DOHH2 (cell line): ENCODE data around the gene GBF1.

ENCODE experiments used
- H3F3A ChIP-seq: fragments of 200-600 bp; sonication (generic), shearing (Covaris generic); 2 replicates; pipeline ENCODE4 v1.6.0; 2016; ENCODE audit warnings: antibody characterized with exemption, mild to moderate bottlenecking; ENCODE audit not compliant: control insufficient read depth, insufficient read depth
- H3K27ac ChIP-seq: fragments of 200-600 bp; sonication (generic); 2 replicates; pipeline ENCODE4 v1.5.1; 2014; ENCODE audit warnings: low read depth, mild to moderate bottlenecking, low read length, moderate library complexity
- H3K27me3 ChIP-seq: fragments of 200-600 bp; sonication (generic); 2 replicates; pipeline ENCODE4 v1.6.1; 2014; ENCODE audit warnings: mild to moderate bottlenecking, low read length, mixed read lengths; ENCODE audit not compliant: control insufficient read depth
- H3K36me3 ChIP-seq: fragments of 200-600 bp; sonication (generic); 2 replicates; pipeline ENCODE4 v1.6.1; 2014; ENCODE audit warnings: mild to moderate bottlenecking, low read length, moderate library complexity, mixed read lengths; ENCODE audit not compliant: control insufficient read depth
- H3K4me1 ChIP-seq: fragments of 200-600 bp; sonication (generic); 2 replicates; pipeline ENCODE4 v1.6.1; 2014; ENCODE audit warnings: mild to moderate bottlenecking, low read length, mixed read lengths; ENCODE audit not compliant: control insufficient read depth
- H3K4me2 ChIP-seq: fragments of 200-600 bp; sonication (generic); 2 replicates; pipeline ENCODE4 v1.6.0; 2014; ENCODE audit warnings: mild to moderate bottlenecking, low read length, moderate library complexity
- H3K4me3 ChIP-seq: fragments of 200-600 bp; sonication (generic); 2 replicates; pipeline ENCODE4 v1.5.1; 2014; ENCODE audit warnings: mild to moderate bottlenecking, low read length, mixed read lengths
- H3K79me2 ChIP-seq: fragments of 200-600 bp; sonication (generic); 2 replicates; pipeline ENCODE4 v1.6.1; 2014; ENCODE audit warnings: mild to moderate bottlenecking, low read length, mixed read lengths; ENCODE audit not compliant: control insufficient read depth
- H3K9me2 ChIP-seq: fragments of 200-600 bp; sonication (generic); replicated peaks from 2 replicates; pipeline ENCODE4 v1.6.1; 2014; ENCODE audit warnings: mild to moderate bottlenecking, low read length, mixed read lengths; ENCODE audit not compliant: control insufficient read depth
- H3K9me3 ChIP-seq: fragments of 200-600 bp; sonication (generic); 2 replicates; pipeline ENCODE4 v1.6.1; 2014; ENCODE audit warnings: antibody characterized with exemption, low read length, mixed read lengths; ENCODE audit not compliant: control insufficient read depth, insufficient read depth
- H4K20me1 ChIP-seq: fragments of 200-600 bp; sonication (generic); 2 replicates; pipeline ENCODE4 v1.6.0; 2014; ENCODE audit warnings: low read depth, mild to moderate bottlenecking, antibody characterized with exemption, low read length, moderate library complexity; ENCODE audit not compliant: control insufficient read depth, insufficient read depth
- CTCF ChIP-seq: fragments of 200-600 bp; sonication (generic); IDR thresholded peaks from one replicate; pipeline ENCODE4 v1.5.1; 2014; ENCODE audit warnings: antibody characterized with exemption, mild to moderate bottlenecking, low read depth, low read length; ENCODE audit not compliant: poor library complexity, severe bottlenecking
- EZH2phosphoT487 ChIP-seq: fragments of 200-600 bp; sonication (generic); IDR thresholded peaks from 2 replicates; pipeline ENCODE4 v1.6.1; 2017; ENCODE audit warnings: borderline replicate concordance, mild to moderate bottlenecking, antibody characterized with exemption, low read length, moderate library complexity, mixed read lengths

The GBF1 gene

GRCh38 chr10:102291221-102291905, 46.0 kb downstream of the GBF1 start:
- H3K9me3 ChIP-seq: no peaks in the 10 kb centered on the region
- H3K4me3 ChIP-seq: no peak overlapping the region
- no peaks in the 10 kb centered on the region for H3K27me3 ChIP-seq
- H3K79me2 ChIP-seq: peaks cover 5% of the 10 kb centered on the region
- no peak overlapping the region for H3K27ac ChIP-seq
- no peaks in the 10 kb centered on the region; the same call in 1 of the 2 replicates for H4K20me1 ChIP-seq
- H3K36me3 ChIP-seq: no peaks in the 10 kb centered on the region; the same call in 1 of the 2 replicates
- no peaks in the 10 kb centered on the region for H3K9me2 ChIP-seq
- no peak for TF ChIP-seq CTCF
- no peak for TF ChIP-seq EZH2phosphoT487
- H3K4me2 ChIP-seq: no peak overlapping the region
- no peaks in the 10 kb centered on the region for H3K4me1 ChIP-seq
- no peaks in the 10 kb centered on the region for H3F3A ChIP-seq

DNA sequence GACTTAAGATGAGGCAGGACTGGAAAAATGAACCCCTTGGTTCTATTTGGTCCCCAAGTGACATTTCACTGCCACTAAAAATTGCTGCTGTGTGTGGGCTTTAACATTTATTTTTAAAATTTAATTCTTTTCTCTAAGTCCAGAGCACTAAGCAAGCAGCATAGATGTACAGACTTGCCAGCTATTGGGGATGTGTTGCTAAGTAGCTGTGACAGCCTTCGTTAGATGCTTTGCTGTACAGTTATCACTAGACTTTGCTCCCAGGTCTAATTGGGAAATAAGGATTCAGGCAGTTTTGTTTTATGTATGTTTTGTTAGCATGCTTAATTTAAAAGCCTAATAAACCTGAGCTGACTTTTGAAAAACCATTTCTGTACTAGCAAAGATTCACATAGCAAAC, 51.8 kb downstream of the GBF1 start:
- Histone ChIP-seq H3K27me3 (no peaks in the 10 kb centered on the region), H3K36me3 (no peaks in the 10 kb centered on the region), H3K4me3 (no peak overlapping the region), H3K4me2 (no peak overlapping the region), H3K27ac (no peak overlapping the region), H3K9me3 (no peaks in the 10 kb centered on the region), H3K9me2 (no peaks in the 10 kb centered on the region), H4K20me1 (peaks cover 4% of the 10 kb centered on the region; the same call in 1 of the 2 replicates), H3F3A (no peaks in the 10 kb centered on the region), H3K4me1 (no peaks in the 10 kb centered on the region), H3K79me2 (peaks cover 10% of the 10 kb centered on the region; the same call in 1 of the 2 replicates)
- TF ChIP-seq CTCF (no peak), EZH2phosphoT487 (no peak)

- H3K79me2 ChIP-seq: peaks cover 10% of the 10 kb centered on the region
- peaks cover 9% of the 10 kb centered on the region; the same call in 1 of the 2 replicates for H4K20me1 ChIP-seq
- TF ChIP-seq EZH2phosphoT487 (no peak), CTCF (no peak)
- no peaks in the 10 kb centered on the region for H3K36me3 ChIP-seq
- no peaks in the 10 kb centered on the region for H3K4me1 ChIP-seq
- H3K4me2 ChIP-seq: no peak overlapping the region
- H3K9me2 ChIP-seq: no peaks in the 10 kb centered on the region
- H3K27me3 ChIP-seq: no peaks in the 10 kb centered on the region
- no peaks in the 10 kb centered on the region for H3F3A ChIP-seq
- H3K4me3 ChIP-seq: no peak overlapping the region
- no peak overlapping the region for H3K27ac ChIP-seq
- H3K9me3 ChIP-seq: no peaks in the 10 kb centered on the region
Measured at GRCh38 chr10:102298899-102299298, 53.6 kb downstream of the GBF1 start.
